Activated effector memory CD4-positive, alpha-beta T cell treated with anti-CD3 and anti-CD28 coated beads, Interleukin-2, amount 50 U/mL, for 16 hours (primary cell): ENCODE data around the gene FAM227B.
"Not testable (repeated sequence)": the region's sequence is repeated elsewhere in the genome, so short reads cannot be mapped to it uniquely, and the experiment has no call there.

ENCODE experiments used
- DNase-seq: peaks from one replicate; pipeline ENCODE4 v3.0.0-alpha.2; 2020

Gene FAM227B

DNA sequence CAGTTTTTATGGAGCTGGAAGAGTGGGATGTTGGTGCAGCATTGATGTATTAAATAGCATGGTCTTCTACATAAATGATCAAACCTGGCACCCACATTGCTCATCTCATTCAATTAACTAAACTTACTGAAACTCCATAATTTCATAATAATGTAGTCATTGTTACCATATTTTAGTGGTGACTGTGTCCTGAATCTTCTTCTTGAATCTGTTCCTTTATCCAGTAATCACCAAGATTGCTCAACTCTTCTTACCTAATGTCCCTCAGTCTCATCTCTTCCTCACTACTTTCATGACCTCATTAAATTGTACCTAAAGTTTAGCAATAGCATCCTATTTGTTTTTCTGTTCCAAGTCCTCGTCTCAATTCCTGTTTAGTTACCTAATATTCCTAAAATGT lies 127.8 kb downstream of the FAM227B start:
- no peak for DNase-seq

DNA sequence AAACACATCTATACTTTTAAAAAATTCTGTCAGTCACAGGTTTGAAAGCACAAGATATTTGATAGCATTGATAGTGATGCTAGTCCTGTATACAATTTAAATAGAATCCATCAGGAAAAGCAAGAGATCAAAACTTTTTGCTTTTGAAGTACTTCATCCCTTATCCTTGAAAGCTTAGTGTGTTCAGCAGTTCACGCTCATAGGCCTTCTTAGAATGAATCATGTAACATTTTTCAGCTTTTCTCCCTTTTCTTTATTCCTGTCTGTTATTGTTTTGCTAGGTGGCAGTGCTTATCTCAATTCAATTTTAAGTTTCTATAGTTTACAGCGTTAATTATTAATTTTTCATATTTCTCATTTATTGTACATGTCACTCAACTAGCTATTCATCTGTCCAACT lies 128.5 kb downstream of the FAM227B start:
- DNase-seq: no peak

DNA sequence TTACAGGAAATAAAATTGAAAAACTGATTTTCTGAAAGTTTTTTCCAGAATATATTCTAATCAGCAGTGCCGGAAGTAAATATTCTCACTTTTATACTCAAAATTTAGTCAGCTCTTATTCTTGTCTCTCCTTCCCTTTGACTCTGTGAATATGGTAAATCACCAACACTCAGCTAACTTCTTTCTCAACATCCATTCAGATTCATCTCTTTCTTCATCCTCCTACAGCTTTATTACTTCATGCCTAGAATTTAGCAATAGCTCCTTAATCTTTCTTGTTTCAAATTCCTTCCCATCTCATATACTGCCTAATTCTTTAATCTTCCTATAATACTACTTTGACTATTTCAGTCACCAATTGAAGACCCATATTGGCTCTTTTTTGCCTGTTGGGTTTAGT lies 129.7 kb downstream of the FAM227B start:
- DNase-seq: no peak

DNA sequence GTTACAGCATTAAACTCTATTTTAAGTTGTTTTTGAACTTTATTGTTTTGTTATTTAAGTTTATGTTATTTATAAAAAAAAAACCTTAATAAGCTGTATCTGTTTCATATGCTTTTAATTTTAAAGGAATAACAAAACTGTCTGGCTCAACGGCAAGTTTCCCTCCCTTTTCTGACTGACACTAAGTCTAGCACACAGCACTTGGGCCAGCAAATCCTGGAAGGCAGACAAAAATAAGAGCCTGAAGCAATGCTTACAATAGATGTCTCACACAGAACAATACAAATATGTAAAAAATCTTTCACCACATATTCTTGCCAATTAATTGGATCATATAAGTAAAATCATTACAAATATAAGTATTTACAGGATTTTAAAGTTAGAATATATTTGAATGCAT lies 135.2 kb downstream of the FAM227B start:
- not testable (repeated sequence) for DNase-seq

DNA sequence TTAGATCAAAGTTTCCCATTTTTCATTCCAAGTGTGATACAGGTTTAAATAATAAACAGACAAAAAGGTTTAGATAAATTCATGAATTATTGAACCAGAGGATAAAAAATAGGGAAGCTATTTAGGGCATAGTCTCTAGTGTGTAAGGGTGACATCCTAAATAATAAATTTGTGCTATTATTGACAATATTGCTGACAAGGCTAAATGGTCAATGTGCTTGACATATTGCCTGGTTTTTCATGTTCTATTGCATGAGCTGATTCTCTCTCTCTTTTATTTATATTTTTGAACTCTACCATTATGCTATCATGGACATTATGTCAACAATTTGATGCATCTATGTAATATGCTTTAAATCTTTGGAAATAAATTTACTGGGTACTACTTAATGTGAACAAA lies 141.6 kb downstream of the FAM227B start:
- DNase-seq: not testable (repeated sequence)

DNA sequence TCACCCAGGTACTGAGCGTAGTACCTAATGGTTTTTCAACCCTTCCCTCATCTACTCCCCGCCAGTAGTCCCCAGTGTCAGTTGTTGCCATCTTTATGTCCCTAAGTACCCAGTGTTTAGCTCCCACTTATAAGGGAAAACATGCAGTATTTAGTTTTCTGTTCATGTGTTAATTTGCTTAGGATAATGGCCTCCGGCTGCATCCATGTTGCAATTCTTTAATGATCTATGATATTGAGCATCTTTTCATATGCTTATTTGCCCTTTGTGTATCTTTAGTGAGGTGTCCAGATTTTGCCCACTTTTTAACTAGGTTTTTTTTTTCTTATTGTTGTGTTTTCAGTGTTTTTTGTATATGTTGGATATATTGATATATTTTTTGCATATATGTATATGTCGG lies 142.6 kb downstream of the FAM227B start:
- DNase-seq: not testable (repeated sequence)

DNA sequence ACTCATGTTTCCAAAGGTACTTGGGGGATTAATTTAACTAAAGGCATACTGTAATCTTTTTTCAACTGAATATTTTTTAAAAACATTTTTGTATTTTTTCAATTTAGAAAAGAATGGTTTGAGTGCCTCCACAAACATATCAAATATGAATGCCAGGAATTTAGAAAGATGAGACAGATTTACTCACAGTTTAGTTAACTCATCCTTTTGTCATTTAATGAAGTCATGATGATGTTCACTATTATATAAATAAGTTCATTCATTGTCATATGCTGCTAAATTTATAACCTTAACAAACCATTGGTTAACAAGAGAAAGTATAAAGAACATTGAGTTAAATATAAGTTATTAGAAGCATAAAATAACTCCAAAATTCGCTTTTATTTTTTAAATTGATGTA lies 147.6 kb downstream of the FAM227B start:
- DNase-seq: no peak

DNA sequence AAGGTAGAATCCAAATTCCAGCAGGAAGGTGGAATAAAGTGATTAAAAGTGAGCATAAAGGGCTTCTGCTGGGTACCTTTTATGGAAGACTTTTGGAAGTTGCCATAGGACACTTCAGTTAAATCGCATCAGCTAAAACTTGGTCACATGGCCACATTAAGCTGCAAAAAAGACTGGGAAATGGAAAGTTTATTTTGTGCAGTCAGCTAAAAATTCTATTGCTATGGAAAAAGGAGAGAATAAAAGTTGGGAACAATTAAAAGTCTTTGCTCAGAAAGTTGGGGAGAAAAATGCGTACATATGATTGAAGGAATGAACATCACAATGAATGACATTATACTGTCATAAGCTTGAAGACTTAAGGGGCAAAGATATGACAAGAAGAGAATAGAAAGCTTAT lies 148.3 kb downstream of the FAM227B start:
- no peak for DNase-seq

DNA sequence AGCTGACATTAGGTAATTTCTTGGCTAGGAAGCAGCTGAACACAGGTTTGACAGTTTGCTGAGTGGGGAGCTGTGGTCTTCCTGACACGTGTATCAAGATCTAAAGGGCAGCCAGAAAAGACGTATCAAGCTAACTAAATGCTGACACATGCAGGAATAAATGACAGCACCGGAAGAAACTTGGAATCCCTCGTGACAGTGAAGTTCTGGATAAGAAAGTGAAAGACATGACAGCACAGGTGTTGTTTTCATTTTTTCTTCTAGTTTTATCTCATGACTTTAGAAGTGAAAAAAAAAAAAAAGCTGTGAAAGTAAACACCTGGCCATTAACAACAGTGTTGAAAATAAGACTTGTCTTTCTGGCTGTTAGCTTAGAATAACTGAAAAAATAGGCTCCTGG lies 148.9 kb downstream of the FAM227B start:
- no peak for DNase-seq

DNA sequence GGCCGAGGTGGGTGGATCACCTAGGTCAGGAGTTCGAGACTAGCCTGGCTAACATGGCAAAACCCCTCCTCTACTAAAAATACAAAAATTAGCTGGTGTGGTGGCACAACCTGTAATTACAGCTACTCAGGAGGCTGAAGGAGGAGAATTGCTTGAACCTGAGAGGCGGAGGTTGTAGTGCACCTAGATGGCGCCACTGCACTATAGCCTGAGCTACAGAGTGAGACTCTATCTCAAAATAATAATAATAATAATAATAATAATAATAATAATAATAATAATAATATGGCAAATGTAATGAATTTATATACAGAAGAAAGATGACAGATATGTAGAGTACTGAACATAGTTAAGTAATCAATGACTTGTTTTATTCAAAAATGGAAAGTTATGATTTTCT lies 149.4 kb downstream of the FAM227B start:
- peak; percentile 64 for DNase-seq

DNA sequence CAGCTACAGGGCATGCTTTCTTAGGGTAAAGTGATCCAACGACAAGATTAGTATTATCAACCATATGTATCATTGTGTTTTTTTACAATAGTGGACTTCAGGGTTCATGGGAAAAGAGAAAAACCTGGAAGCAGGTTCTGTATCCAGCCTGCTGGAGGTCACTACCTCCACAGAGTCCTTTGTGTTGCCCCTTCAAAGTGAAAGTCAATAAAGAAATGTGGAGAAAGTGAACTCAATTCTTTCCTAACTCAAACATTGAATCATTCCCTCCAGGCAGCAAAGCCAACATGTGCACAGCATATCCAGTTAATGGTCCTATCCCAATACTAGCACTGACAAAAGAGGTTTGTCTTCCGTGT lies 152.2 kb downstream of the FAM227B start:
- no peak for DNase-seq

DNA sequence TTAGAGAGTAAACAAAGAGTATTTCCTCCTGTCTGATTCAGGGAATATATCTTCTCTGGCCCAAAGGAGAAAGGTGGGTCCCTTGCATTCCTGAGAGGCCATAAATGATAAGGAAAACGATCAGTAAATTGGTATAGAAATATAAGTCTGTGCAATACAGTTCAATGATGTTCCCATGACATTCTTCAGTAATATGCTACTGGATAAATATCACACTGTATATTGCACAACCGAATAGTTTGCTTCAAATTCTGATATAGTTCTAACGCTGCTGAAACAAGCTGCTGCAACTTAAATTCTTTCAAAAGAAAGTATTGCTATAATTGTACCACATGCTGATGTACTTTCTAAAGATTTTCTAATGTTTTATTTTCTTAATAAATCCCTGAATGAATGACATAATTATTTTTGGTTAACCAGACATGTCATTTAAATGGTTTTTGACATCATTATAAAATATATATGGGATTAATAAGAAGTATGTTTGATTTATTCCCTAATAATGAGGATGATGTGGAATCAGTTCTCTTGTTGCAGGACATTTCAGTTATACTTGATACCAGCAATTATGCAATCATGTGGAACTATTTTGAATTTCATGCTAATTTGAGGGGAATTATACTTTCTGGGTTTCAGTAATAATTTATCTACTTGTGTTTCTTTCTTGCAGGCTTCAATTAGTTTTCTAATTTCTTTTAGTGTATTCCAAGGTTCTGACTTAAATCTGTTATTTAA lies 152.7 kb downstream of the FAM227B start:
- no peak for DNase-seq

DNA sequence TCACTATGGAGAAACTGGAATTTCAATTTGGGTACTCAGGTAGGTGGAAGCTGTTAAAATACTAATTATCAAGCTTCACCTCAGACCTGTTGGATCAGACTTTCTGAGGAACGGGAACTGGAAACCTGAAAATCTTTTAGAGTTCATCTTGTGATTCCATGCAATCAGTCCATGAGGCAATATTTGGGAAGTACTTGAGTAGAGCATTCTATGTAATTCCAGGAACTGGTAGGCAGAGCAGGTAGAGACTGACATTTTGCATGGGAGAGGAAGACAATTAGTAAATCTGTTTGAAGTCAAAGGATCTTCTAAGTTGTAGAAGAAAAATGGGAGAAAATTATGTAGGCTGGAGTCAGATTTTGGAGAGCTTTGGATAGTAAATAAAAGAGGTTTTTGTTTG lies 154.5 kb downstream of the FAM227B start:
- DNase-seq: no peak

DNA sequence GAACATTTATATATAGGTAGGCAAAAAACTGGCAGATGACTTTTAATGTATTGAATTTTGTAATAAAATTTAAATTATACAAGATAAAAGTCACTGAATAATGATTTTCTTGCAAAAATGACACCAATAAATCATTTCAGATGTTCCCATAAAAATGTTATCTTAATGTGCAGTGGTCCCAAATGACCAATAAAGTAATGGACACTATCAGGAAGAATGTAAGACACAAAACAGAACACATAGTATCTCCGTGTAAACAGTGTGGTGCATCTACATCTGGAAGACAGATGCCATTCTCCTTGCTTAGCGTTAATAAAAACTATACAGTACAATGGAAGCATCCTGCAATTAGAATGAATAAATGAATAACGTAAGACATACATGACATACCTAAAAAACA lies 156.1 kb downstream of the FAM227B start:
- DNase-seq: no peak

DNA sequence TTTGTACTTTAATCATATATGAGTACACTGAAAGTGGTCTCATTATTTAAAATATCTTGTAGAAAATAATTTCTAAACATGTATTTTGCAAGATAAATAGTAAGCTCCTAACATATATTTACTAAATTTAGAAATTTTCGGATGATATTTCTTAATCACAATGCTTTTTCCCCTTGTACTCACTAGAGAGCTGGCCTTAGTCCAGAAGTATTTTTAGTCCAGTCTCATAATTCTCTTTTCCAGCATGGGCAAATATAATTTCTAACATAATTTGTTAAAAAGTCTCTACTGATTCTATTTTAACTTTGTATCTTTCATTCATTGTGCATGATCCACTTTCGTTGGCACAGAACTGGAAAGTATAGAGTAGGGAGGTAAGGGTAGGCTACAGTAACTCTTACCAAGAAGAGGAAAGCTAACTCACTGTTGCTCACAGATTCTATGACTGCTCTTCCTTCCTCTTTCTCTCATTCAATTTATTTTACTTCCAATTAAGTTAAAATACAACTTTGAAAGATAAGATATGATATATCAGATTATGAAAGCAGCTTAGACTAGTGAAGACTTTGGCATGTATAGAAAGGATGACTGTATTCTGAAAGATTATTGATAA lies 158.3 kb downstream of the FAM227B start:
- DNase-seq: no peak

DNA sequence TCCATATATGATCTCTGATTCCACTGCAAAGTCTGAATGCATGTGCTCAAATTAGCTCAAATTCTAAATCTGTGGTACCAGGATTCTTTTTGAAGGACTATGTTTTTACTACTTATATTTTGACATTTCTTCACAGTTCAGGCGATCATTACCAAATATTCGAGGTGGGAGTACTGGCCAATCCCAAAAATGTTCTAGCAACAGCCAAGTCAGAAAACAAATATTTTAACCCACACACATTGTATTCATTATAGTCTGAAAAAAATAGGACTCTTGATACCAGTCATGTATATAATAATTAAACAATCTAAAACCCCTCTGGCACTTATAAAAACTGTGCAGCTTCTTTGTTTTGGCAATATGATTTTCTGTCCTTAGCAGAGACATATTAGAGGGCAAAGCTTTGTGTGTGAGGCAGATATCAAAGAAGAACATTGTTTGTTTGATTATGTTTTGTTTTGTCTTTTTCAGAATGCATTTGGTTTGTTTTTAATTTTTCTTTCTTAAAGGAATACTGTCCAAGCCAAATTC lies 160.1 kb downstream of the FAM227B start:
- no peak for DNase-seq

DNA sequence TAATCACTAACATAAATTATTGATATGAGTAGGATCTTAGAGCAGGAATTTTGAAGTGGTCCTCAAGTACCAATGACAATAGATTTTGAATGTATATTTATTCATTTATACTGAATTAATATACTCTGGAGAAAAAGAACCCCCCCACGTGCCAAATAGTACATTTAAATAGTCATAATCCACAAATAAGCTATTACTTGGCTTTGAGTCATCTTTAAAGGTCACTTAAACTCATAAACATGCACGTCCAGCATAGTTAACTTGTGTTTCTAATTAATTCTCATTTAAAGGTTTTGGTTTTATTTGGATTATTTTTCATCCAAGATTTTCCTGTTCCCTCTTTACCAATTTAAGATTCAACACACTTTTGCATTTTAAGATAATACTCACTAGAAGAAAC lies 162.5 kb downstream of the FAM227B start:
- no peak for DNase-seq

DNA sequence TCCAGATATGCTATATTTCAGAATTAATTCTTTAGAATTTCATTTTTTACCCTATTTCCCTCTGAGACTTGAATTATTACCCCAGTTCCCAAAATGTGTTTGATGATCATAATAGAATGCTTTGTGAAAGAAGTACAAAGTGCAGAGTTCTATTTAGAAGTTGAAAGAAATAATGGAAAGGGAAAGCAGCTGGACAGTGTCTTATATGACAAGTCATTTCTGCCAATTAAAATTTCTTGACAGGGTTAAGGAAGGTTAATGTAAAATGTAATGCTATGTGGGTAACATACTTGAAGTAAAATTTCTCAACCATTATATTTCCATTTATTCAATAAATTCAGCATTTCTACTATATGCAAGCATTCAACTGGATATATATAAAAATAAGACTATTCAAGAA lies 164.5 kb downstream of the FAM227B start:
- DNase-seq: no peak

DNA sequence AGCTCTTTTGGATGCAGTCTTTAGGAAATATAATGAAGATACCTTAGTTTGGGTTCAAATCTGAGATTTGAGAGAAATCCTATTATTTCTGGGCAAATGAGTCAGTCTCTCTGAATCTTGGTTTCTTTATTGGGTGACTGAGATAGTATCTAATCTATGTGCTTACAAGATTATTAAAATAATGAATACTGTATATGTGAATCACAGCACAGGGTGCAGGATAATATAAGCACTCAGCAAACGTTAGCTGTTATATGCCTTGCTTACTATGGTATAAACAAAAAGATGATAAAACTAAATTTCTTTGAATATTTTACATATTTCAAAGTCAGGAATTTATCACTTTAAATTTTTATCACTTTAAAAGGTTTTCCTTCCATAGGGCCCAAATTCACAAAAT lies 168.0 kb downstream of the FAM227B start:
- no peak for DNase-seq

DNA sequence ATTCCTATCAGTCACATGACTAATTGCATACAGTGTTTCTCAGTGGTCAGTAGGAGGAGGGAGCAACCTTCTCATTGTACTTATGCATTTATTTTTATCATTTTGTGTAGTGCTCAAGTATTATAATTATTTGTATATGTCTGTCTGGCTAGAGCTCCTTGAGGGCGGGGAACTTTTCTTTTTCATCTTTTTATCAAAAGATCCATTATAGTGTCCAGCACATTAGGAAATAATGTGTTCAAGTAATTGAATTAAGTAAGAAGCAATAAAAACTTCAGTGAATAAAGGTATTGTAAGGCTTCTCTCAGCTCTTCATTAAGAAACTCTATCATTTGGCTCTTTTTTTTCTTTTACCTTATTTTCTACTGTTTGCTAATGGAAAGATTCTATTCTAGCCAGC lies 178.8 kb downstream of the FAM227B start:
- DNase-seq: no peak

DNA sequence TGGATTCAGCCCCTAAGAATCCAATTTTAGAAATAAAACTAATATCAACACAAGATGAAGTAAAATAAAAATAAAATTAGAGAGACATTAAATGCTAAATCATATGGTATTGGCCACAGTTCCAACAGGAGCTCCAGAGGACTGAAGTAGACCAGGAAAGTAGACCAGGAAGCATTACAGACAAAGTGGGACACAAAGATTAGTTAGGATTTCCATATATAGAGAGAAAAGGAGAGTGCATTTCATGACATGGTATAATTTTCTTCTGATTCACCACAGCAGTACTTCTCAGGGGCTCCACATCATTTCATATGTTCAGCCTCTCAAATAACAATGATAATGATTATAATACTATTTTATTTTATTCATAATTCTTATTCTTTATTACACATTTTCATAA lies 179.3 kb downstream of the FAM227B start:
- no peak for DNase-seq

DNA sequence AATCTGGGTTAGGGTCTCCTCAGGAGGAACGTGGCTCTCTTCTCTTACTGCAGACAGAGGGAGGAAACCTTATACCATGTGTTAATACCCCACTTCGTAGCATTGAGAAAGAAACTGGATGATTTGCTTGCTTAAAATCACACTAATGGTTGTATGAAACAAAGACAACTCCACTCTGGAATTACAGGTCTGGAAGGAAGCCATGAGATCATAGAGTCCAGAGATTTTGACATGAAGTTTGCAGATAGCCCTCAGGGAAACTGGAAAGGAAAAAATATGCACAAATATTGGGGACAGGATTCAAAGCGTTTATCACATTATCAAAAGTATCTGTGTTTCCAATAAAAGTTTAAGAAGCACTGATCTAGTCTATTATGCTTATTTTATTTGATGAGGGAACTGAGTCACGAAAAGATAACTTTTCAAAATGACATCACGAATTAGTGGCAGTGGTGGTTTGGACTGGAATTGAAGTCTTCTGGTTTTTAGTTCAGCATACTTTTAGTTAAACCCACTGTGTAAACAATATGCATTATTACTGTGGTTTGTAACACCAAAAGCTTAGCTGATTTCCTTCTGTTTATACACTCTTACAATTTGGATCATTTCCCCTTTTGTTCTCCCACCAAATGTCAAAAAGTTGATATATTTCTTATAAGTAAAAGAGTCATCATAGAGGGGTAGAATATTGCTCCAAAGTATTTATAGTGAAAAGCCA lies 180.8 kb downstream of the FAM227B start:
- DNase-seq: no peak

DNA sequence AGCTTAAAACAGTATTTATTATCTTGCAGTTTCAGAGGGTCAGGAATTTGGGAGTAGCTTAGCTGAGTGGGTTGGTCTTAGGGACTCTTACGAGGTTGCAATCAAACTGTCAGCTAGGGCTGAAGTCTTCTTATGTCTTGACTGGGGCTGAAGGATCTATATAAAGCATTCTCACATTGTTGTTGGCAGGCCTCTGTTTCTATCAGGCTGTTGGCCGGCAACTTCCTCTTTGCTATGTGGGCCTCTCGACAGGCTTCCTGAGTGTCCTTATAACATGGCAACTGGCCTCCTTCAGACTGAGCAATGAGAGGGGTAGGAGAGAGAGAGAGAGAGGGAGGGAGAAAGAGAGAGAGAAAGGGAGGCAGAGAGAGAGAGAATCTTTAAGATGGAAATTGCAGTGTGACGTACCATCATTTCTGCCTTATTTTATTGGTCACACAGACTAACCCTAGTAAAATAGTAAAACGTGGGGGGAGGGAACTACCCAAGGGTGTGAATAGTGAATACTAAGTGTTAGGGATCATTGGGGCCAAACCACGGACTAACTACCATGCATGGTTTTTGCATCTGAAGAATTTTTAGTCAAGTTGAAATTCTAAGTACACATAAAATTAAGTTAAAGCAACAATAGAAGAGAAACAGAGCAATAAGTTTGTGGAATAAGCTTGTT lies 181.5 kb downstream of the FAM227B start:
- DNase-seq: no peak

DNA sequence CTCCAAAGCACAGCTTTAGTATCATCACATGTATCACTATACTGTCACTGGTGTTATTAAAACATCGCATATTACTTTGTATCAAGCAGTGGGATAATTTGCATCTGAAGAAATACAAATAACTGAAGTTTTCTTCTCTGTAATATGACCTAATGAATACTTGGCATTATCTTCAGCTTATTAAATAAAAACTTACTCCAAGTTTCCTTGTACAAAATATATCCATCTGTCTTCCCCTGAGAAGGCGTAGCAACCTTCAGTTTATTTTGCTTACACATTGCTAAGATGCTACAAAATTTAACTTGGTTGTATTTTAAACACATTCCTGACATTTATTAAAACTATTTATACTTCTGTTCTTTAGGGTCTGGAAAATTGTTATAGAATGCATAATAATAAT lies 183.9 kb downstream of the FAM227B start:
- no peak for DNase-seq
